IMR-90 (cell line): Measurements from ENCODE around the gene MCL1. TPM values are rescaled to one million over a fixed set of nuclear protein-coding genes. Genes with fewer than 3 reads are reported as not detected.
"Not testable (repeated sequence)": the region's sequence is repeated elsewhere in the genome, so short reads cannot be mapped to it uniquely, and the experiment has no call there.

Source experiments
- ATAC-seq: fragments of 200-7000 bp; cut with Tn5 transposase; 2 replicates; pipeline ENCODE4 v1.9.1; 2020; ENCODE audit warnings: low read depth, mild to moderate bottlenecking, moderate library complexity
- BruUV-seq: library from RNA; stranded (reverse); fragments of 400-500 nt; replicated peaks from 2 replicates; lab custom pipeline; 2021; lab: Mats Ljungman, UMichigan
- CTCF ChIA-PET: fragments of 300-600 bp; formaldehyde crosslinking; extraction: SDS; loops from one replicate; lab custom pipeline; 2021; ENCODE audit warnings: antibody characterized with exemption; lab: Yijun Ruan, JAX
- POLR2A ChIA-PET: fragments of 300-600 bp; sonication (Branson Sonifier 250); formaldehyde crosslinking; loops from one replicate; lab custom pipeline; 2022; ENCODE audit warnings: antibody characterized with exemption; ENCODE audit not compliant: unreplicated experiment; lab: Charles Lee
- DNase-seq: peaks from one replicate; pipeline ENCODE4 v3.0.0; 2013
- H2AFZ ChIP-seq: replicated peaks from 2 replicates; pipeline ENCODE3; 2013; ENCODE audit warnings: low read length, mild to moderate bottlenecking; ENCODE audit not compliant: poor library complexity
- H2AK5ac ChIP-seq: 2 replicates; pipeline ENCODE4 v1.6.1; 2013; ENCODE audit warnings: low read depth, low read length, inconsistent platforms
- H2AK9ac ChIP-seq: replicated peaks from 2 replicates; pipeline ENCODE3; 2013; ENCODE audit warnings: mild to moderate bottlenecking, low read depth, low read length, moderate library complexity; ENCODE audit not compliant: poor library complexity
- H2BK120ac ChIP-seq: 2 replicates; pipeline ENCODE4 v1.6.1; 2013; ENCODE audit warnings: low read depth, low read length, inconsistent platforms
- H2BK15ac ChIP-seq: 3 replicates; pipeline ENCODE4 v1.6.1; 2013; ENCODE audit warnings: low read depth, low read length, inconsistent platforms
- H2BK20ac ChIP-seq: 2 replicates; pipeline ENCODE4 v1.6.1; 2013; ENCODE audit warnings: low read depth, mild to moderate bottlenecking, inconsistent platforms, low read length, moderate library complexity
- H2BK5ac ChIP-seq: 2 replicates; pipeline ENCODE4 v1.6.1; 2013; ENCODE audit warnings: mild to moderate bottlenecking, low read depth, low read length, inconsistent platforms; ENCODE audit not compliant: poor library complexity, severe bottlenecking
- H3K14ac ChIP-seq: replicated peaks from 2 replicates; pipeline ENCODE4 v1.6.1; 2013; ENCODE audit warnings: low read depth, low read length, inconsistent platforms
- H3K18ac ChIP-seq: 2 replicates; pipeline ENCODE4 v1.6.1; 2013; ENCODE audit warnings: low read depth, low read length, control low read depth
- H3K23ac ChIP-seq: 2 replicates; pipeline ENCODE4 v1.6.1; 2013; ENCODE audit warnings: low read depth, low read length, inconsistent platforms
- H3K27ac ChIP-seq: 2 replicates; pipeline ENCODE4 v1.5.1; 2013; ENCODE audit warnings: mild to moderate bottlenecking, control low read depth, low read length; ENCODE audit not compliant: insufficient read depth
- H3K27me3 ChIP-seq: 2 replicates; pipeline ENCODE4 v1.6.1; 2013; ENCODE audit warnings: low read length; ENCODE audit not compliant: control insufficient read depth, insufficient read depth
- H3K36me3 ChIP-seq: 2 replicates; pipeline ENCODE4 v1.6.1; 2013; ENCODE audit warnings: low read length, mixed read lengths; ENCODE audit not compliant: control insufficient read depth, insufficient read depth
- H3K4ac ChIP-seq: 2 replicates; pipeline ENCODE4 v1.6.1; 2013; ENCODE audit warnings: low read depth, low read length, inconsistent platforms
- H3K4me1 ChIP-seq: 2 replicates; pipeline ENCODE4 v1.6.1; 2013; ENCODE audit warnings: low read length, mixed read lengths; ENCODE audit not compliant: control insufficient read depth, insufficient read depth
- H3K4me2 ChIP-seq: 2 replicates; pipeline ENCODE4 v1.6.1; 2013; ENCODE audit warnings: low read depth, mild to moderate bottlenecking, control low read depth, low read length, moderate library complexity
- H3K4me3 ChIP-seq: 2 replicates; pipeline ENCODE4 v1.5.1; 2013; ENCODE audit warnings: low read depth, mild to moderate bottlenecking, control low read depth, low read length, moderate library complexity; ENCODE audit not compliant: insufficient read depth
- H3K56ac ChIP-seq: 2 replicates; pipeline ENCODE4 v1.6.1; 2013; ENCODE audit warnings: low read length, inconsistent platforms; ENCODE audit not compliant: insufficient read depth; ENCODE audit errors: extremely low read depth
- H3K79me1 ChIP-seq, 2 experiments: 2 replicates each; pipeline ENCODE4 v1.6.1; 2013; ENCODE audit warnings: low read length in 2 of 2, inconsistent platforms in 1 of 2, low read depth in 1 of 2
- H3K9ac ChIP-seq: 2 replicates; pipeline ENCODE4 v1.6.1; 2013; ENCODE audit warnings: low read depth, low read length, control low read depth
- H3K9me1 ChIP-seq: 2 replicates; pipeline ENCODE4 v1.6.1; 2013; ENCODE audit warnings: low read length, inconsistent platforms; ENCODE audit not compliant: insufficient read depth
- H3K9me3 ChIP-seq: 2 replicates; pipeline ENCODE4 v1.6.1; 2013; ENCODE audit warnings: low read length; ENCODE audit not compliant: control insufficient read depth, insufficient read depth
- H4K20me1 ChIP-seq: 2 replicates; pipeline ENCODE4 v1.6.1; 2013; ENCODE audit warnings: low read length, inconsistent platforms; ENCODE audit not compliant: insufficient read depth
- H4K5ac ChIP-seq: 2 replicates; pipeline ENCODE4 v1.6.1; 2013; ENCODE audit warnings: mild to moderate bottlenecking, low read depth, low read length, control low read depth
- H4K8ac ChIP-seq, 2 experiments: 2 replicates each; pipeline ENCODE4 v1.6.1; 2013; ENCODE audit warnings: low read depth in 2 of 2, low read length in 2 of 2, control low read depth in 1 of 2, inconsistent platforms in 1 of 2
- H4K91ac ChIP-seq: 2 replicates; pipeline ENCODE4 v1.6.1; 2013; ENCODE audit warnings: low read depth, low read length, inconsistent platforms; ENCODE audit not compliant: insufficient read depth
- WGBS, 2 experiments: methylation state at CpG; one replicate each; pipeline versions ENCODE4 v1.1.5 to v1.1.7; 2013; ENCODE audit warnings: missing lambda C conversion rate in 2 of 2; ENCODE audit not compliant: insufficient read length in 1 of 2; ENCODE audit errors: extremely low coverage in 2 of 2; 5-methylcytosine and 5-hydroxymethylcytosine counted together
- dilution Hi-C: fragments of 300-500 bp; cut with HindIII; formaldehyde crosslinking; loops from one replicate; pipeline ENCODE4 v1.14.3; 2018; ENCODE audit warnings: low sequenced_read_pairs; ENCODE audit not compliant: unreplicated experiment
- in situ Hi-C: fragments of 300-500 bp; cut with MboI; formaldehyde crosslinking; loops from 3 replicates; pipeline ENCODE4 v1.14.3; 2019; ENCODE audit warnings: low sequenced_read_pairs, inconsistent platforms, mixed read lengths
- intact Hi-C: fragments of 100-400 bp; cut with micrococcal nuclease; formaldehyde crosslinking; loops from 2 replicates; pipeline ENCODE4 v1.10.0; 2022
- polyA plus RNA-seq, 3 experiments: library from polyadenylated mRNA; depleted of rRNA; stranded (reverse); fragments of >200 nt; gene quantifications; 2 replicates each; pipeline ENCODE4 v1.2.3, GENCODE V29; 2012; ENCODE audit warnings: low replicate concordance in 1 of 3
- total RNA-seq: library from RNA; depleted of rRNA; stranded (reverse); fragments of >200 nt; gene quantifications from 2 replicates; pipeline ENCODE4 v1.2.3, GENCODE V29; 2012

Gene MCL1
- total and polyA plus RNA-seq, 2 of the 4 experiments (the other 2 are of a cell fraction): 79.5 to 142 TPM

DNA sequence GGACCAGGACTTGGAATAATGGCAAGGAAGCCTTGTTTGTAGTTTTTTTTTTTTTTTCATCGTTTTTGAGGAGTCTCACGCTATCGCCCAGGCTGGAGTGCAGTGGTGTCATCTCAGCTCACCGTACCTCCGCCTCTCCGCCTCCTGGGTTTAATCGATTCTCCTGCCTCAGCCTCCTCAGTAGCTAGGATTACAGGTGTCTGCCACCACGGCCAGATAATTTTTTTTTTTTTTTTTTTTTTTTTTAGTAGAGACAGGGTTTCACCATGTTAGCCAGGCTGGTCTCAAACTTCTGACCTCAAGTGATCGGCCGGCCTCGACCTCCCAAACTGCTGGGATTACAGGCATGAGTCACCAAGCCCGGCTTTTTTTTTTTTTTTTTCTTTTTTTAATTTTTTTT is 23.0 kb upstream of the MCL1 start:
- H3K36me3 ChIP-seq, BruUV-seq, H2AFZ ChIP-seq, ATAC-seq, H3K27me3 ChIP-seq, H3K4me3 ChIP-seq, H2BK5ac ChIP-seq, H4K20me1 ChIP-seq, H4K91ac ChIP-seq, H3K9me1 ChIP-seq, POLR2A ChIA-PET, H3K27ac ChIP-seq, H2BK20ac ChIP-seq, intact Hi-C loops, H3K9ac ChIP-seq, H3K23ac ChIP-seq, H2AK9ac ChIP-seq, DNase-seq, H3K4me1 ChIP-seq, H2BK120ac ChIP-seq, in situ Hi-C loops, H3K9me3 ChIP-seq, H3K14ac ChIP-seq, H3K18ac ChIP-seq, H4K5ac ChIP-seq, H3K4me2 ChIP-seq, H3K56ac ChIP-seq, dilution Hi-C loops: not testable (repeated sequence)
- CTCF ChIA-PET: interaction anchor here (0.7 kb wide), 1 partner anchor 648 kb away, joined by 3 read pairs; no protein-coding TSS in a partner anchor
- 0 out of 3 replicates have a peak overlapping the region, but pooled peaks have one; percentile 57 for H2BK15ac ChIP-seq
- H3K79me1 ChIP-seq: peaks cover 11 to 36% of the 10 kb centered on the region in 2 experiments
- 0 out of 4 replicates have a peak overlapping the region, but pooled peaks of 1 of the 2 experiments have one; percentile 42 for H4K8ac ChIP-seq
- peak overlapping the region; percentile 72 for H2AK5ac ChIP-seq
- 100% methylated on average over 2 of the region's 12 CpGs; no CpG with 5 or more reads in 1 of the 2 experiments for WGBS, 2 experiments
- H3K4ac ChIP-seq: peak overlapping the region; percentile 29; the same call in 1 of the 2 replicates
